HepG2 (cell line): Measurements from ENCODE around the gene DNAJB11. TPM values are rescaled to one million over a fixed set of nuclear protein-coding genes. Genes with fewer than 3 reads are reported as not detected.
A peak's percentile ranks its signal among the peaks of the same experiment; 100 is the strongest.

ENCODE experiments used
- CAMTA2 ChIP-seq: sonication (generic); formaldehyde crosslinking; IDR thresholded peaks from 2 replicates; pipeline ENCODE4 v1.4.0; 2020; ENCODE audit warnings: mild to moderate bottlenecking, missing genetic modification reagents, borderline replicate concordance
- FOXP1 ChIP-seq, 2 experiments: fragments of 450-650 bp in 1 of 2; IDR thresholded peaks; 2 replicates each; pipeline ENCODE4 v1.6.1; 2017 to 2018; ENCODE audit warnings: antibody characterized with exemption in 1 of 2
- GLI4 ChIP-seq: sonication (generic); formaldehyde crosslinking; IDR thresholded peaks from 2 replicates; pipeline ENCODE4 v1.5.1; 2020; ENCODE audit warnings: missing genetic modification reagents, mild to moderate bottlenecking, moderate library complexity, borderline replicate concordance
- HDAC6 ChIP-seq: fragments of 200-600 bp; sonication (generic); IDR thresholded peaks from 2 replicates; pipeline ENCODE4 v1.7.0; 2017; ENCODE audit warnings: mild to moderate bottlenecking, antibody characterized with exemption, low read length, low read depth
- HMG20B ChIP-seq: conservative IDR thresholded peaks from 2 replicates; pipeline ENCODE4 v1.6.1; 2016; ENCODE audit warnings: missing genetic modification reagents, missing compliant biosample characterization
- MAFG ChIP-seq: sonication (generic); formaldehyde crosslinking; IDR thresholded peaks from 2 replicates; pipeline ENCODE4 v1.5.1; 2020; ENCODE audit warnings: mild to moderate bottlenecking, missing genetic modification reagents
- MIER3 ChIP-seq: IDR thresholded peaks from 2 replicates; pipeline ENCODE4 v1.6.1; 2016; ENCODE audit warnings: missing compliant biosample characterization, borderline replicate concordance
- PHB2 ChIP-seq: fragments of 450-650 bp; IDR thresholded peaks from 2 replicates; pipeline ENCODE4 v1.6.1; 2018; ENCODE audit not compliant: partially characterized antibody
- RARG ChIP-seq: sonication (generic); formaldehyde crosslinking; IDR thresholded peaks from 2 replicates; pipeline ENCODE4 v1.4.0; 2020; ENCODE audit warnings: low read depth, mild to moderate bottlenecking, missing genetic modification reagents
- SCMH1 ChIP-seq: sonication (generic); formaldehyde crosslinking; IDR thresholded peaks from 2 replicates; pipeline ENCODE4 v1.9.0; 2021; ENCODE audit warnings: missing genetic modification reagents, mild to moderate bottlenecking, borderline replicate concordance
- SMARCC2 ChIP-seq: fragments of 450-650 bp; IDR thresholded peaks from 2 replicates; pipeline ENCODE4 v1.6.1; 2017; ENCODE audit warnings: antibody characterized with exemption, mild to moderate bottlenecking
- SNAI1 ChIP-seq: sonication (generic); formaldehyde crosslinking; IDR thresholded peaks from 2 replicates; pipeline ENCODE4 v1.5.0; 2020; ENCODE audit warnings: mild to moderate bottlenecking, missing genetic modification reagents, borderline replicate concordance
- SOX6 ChIP-seq, 2 experiments: fragments of 450-650 bp in 1 of 2; sonication (generic) in 1 of 2; formaldehyde crosslinking in 1 of 2; IDR thresholded peaks; 2 replicates each; pipeline versions ENCODE4 v1.4.0 to v1.6.1; 2017 to 2020; ENCODE audit warnings: antibody characterized with exemption in 1 of 2, mild to moderate bottlenecking in 1 of 2, missing genetic modification reagents in 1 of 2
- SRSF1 ChIP-seq: fragments of 200-400 bp; formaldehyde crosslinking; optimal IDR thresholded peaks from 2 replicates; pipeline ENCODE3; 2017; ENCODE audit warnings: mild to moderate bottlenecking, low read depth, low read length, moderate library complexity
- THAP8 ChIP-seq: sonication (generic); formaldehyde crosslinking; IDR thresholded peaks from 2 replicates; pipeline ENCODE4 v1.5.1; 2020; ENCODE audit warnings: missing genetic modification reagents, mild to moderate bottlenecking, borderline replicate concordance
- ZBTB26 ChIP-seq: IDR thresholded peaks from 2 replicates; pipeline ENCODE4 v1.6.1; 2016; ENCODE audit warnings: missing compliant biosample characterization, missing genetic modification reagents, borderline replicate concordance
- ZBTB8A ChIP-seq: sonication (generic); formaldehyde crosslinking; IDR thresholded peaks from 2 replicates; pipeline ENCODE4 v1.4.0; 2020; ENCODE audit warnings: mild to moderate bottlenecking, low read depth, missing genetic modification reagents, borderline replicate concordance
- ZFP1 ChIP-seq: IDR thresholded peaks from 2 replicates; pipeline ENCODE4 v1.6.1; 2016
- ZIK1 ChIP-seq: sonication (generic); formaldehyde crosslinking; IDR thresholded peaks from 2 replicates; pipeline ENCODE4 v1.5.0; 2020; ENCODE audit warnings: mild to moderate bottlenecking, low read depth, missing genetic modification reagents, borderline replicate concordance
- ZKSCAN8 ChIP-seq: IDR thresholded peaks from 2 replicates; pipeline ENCODE4 v1.6.1; 2016; ENCODE audit warnings: borderline replicate concordance, missing genetic modification reagents, missing compliant biosample characterization
- ZNF205 ChIP-seq: IDR thresholded peaks from 2 replicates; pipeline ENCODE4 v1.6.1; 2018; ENCODE audit warnings: missing biosample characterization, missing genetic modification reagents
- ZNF333 ChIP-seq: sonication (generic); formaldehyde crosslinking; IDR thresholded peaks from 2 replicates; pipeline ENCODE4 v1.4.0; 2020; ENCODE audit warnings: mild to moderate bottlenecking, missing genetic modification reagents, borderline replicate concordance
- ZNF362 ChIP-seq: sonication (generic); formaldehyde crosslinking; IDR thresholded peaks from 2 replicates; pipeline ENCODE4 v1.4.0; 2020; ENCODE audit warnings: missing genetic modification reagents, mild to moderate bottlenecking, borderline replicate concordance
- ZNF543 ChIP-seq: sonication (generic); formaldehyde crosslinking; IDR thresholded peaks from 2 replicates; pipeline ENCODE4 v1.4.0; 2020; ENCODE audit warnings: mild to moderate bottlenecking, missing genetic modification reagents
- ZNF678 ChIP-seq: sonication (generic); formaldehyde crosslinking; IDR thresholded peaks from 2 replicates; pipeline ENCODE4 v1.4.0; 2020; ENCODE audit warnings: mild to moderate bottlenecking, missing genetic modification reagents
- ZNF7 ChIP-seq: IDR thresholded peaks from 2 replicates; pipeline ENCODE4 v1.6.1; 2016; ENCODE audit warnings: missing biosample characterization, missing genetic modification reagents
- ZNF816 ChIP-seq: sonication (generic); formaldehyde crosslinking; IDR thresholded peaks from 2 replicates; pipeline ENCODE4 v1.8.0; 2022; ENCODE audit warnings: missing genetic modification reagents, mild to moderate bottlenecking, borderline replicate concordance
- polyA plus RNA-seq, 8 experiments: library from polyadenylated mRNA; depleted of rRNA in 3 of 8; stranded (reverse) in 7 of 8; unstranded in 1 of 8; fragments of >200 nt; fragmentation: Illumina TruSeq in 4 of 8; extraction: Trizol in 4 of 8; gene quantifications; 2 replicates each; pipeline versions ENCODE4 v1.2.1 to v1.2.3, GENCODE V29; 2011 to 2016; ENCODE audit warnings: low read depth in 4 of 8, missing spikeins in 1 of 8, mixed read lengths in 1 of 8; ENCODE audit not compliant: insufficient read depth in 1 of 8
- total RNA-seq, 5 experiments: library from RNA; depleted of rRNA; stranded (reverse); fragments of >200 nt; fragmentation: Illumina TruSeq; extraction: Trizol; gene quantifications; 2 replicates each; pipeline ENCODE4 v1.2.3, GENCODE V29; 2016; ENCODE audit warnings: low read depth in 1 of 5

Gene DNAJB11
- total and polyA plus RNA-seq, 2 of the 13 experiments (the other 11 are each of a cell fraction or from before 2014, with no cell fraction given) = 41.0 to 132 TPM

GRCh38 chr3:186605561-186606545, 35.3 kb downstream of the DNAJB11 start (continued):
- no peak for TF ChIP-seq ZNF543 (CRISPR knock-in tag)
- TF ChIP-seq GLI4 (CRISPR knock-in tag) = no peak
- 0 out of 2 replicates have a peak, but pooled peaks have one; percentile 50 for TF ChIP-seq SMARCC2
- TF ChIP-seq ZFP1 = no peak
- TF ChIP-seq ZNF7 (CRISPR knock-in tag) = no peak
- TF ChIP-seq CAMTA2 (CRISPR knock-in tag) = no peak
- TF ChIP-seq ZNF362 (CRISPR knock-in tag) = peak; percentile 60; the same call in 1 of the 2 replicates
- no peak for TF ChIP-seq ZIK1 (CRISPR knock-in tag)
- TF ChIP-seq ZNF816 = peak; percentile 50; the same call in 1 of the 2 replicates
- peak; percentile 37; the same call in 1 of the 2 replicates for TF ChIP-seq ZKSCAN8
- TF ChIP-seq FOXP1 (IDR thresholded peaks at IDR 0.05) = no peak
- TF ChIP-seq FOXP1 (CRISPR knock-in tag; IDR thresholded peaks at IDR 0.05) = peak; percentile 84
- TF ChIP-seq MAFG = no peak
- no peak for TF ChIP-seq RARG (CRISPR knock-in tag)
- TF ChIP-seq ZBTB26 (CRISPR knock-in tag) = no peak
- TF ChIP-seq ZNF205 (CRISPR knock-in tag) = 0 out of 2 replicates have a peak, but pooled peaks have one; percentile 26
- no peak for TF ChIP-seq ZBTB8A (CRISPR knock-in tag)
- TF ChIP-seq SRSF1 = no peak
- no peak for TF ChIP-seq PHB2
- TF ChIP-seq THAP8 (CRISPR knock-in tag) = no peak
- TF ChIP-seq ZNF678 = no peak
- TF ChIP-seq SNAI1 (CRISPR knock-in tag) = no peak
- no peak for TF ChIP-seq HDAC6
- TF ChIP-seq MIER3 (CRISPR knock-in tag) = peak; percentile 71; the same call in 1 of the 2 replicates
- TF ChIP-seq ZNF333 (CRISPR knock-in tag) = no peak
- no peak for TF ChIP-seq SCMH1 (CRISPR knock-in tag)
- no peak for TF ChIP-seq SOX6 (IDR thresholded peaks at IDR 0.05)
- peak; percentile 87 for TF ChIP-seq SOX6 (CRISPR knock-in tag; IDR thresholded peaks at IDR 0.05)
- TF ChIP-seq HMG20B (CRISPR knock-in tag) = 0 out of 2 replicates have a peak, but pooled peaks have one; percentile 51
